HCT116 (cell line): ENCODE results near the gene ADARB2.

ENCODE experiments used
- CTCF ChIP-seq, 3 experiments: fragments of 200-600 bp in 1 of 3; sonication (generic) in 1 of 3; IDR thresholded peaks in 2 of 3; conservative IDR thresholded peaks in 1 of 3; 2 replicates each; pipeline ENCODE4 v1.5.1; 2012 to 2017; ENCODE audit warnings: low read depth in 2 of 3, low read length in 2 of 3, antibody characterized with exemption in 1 of 3, borderline replicate concordance in 1 of 3, control low read depth in 1 of 3, mild to moderate bottlenecking in 1 of 3, mixed read lengths in 1 of 3, mixed run types in 1 of 3, moderate library complexity in 1 of 3; ENCODE audit not compliant: insufficient read depth in 1 of 3
- ELF1 ChIP-seq: IDR thresholded peaks from 2 replicates; pipeline ENCODE4 v1.6.1; 2012; ENCODE audit warnings: low read depth, borderline replicate concordance
- EZH2 ChIP-seq: fragments of 200-600 bp; sonication (generic); IDR thresholded peaks from 2 replicates; pipeline ENCODE4 v1.6.1; 2017; ENCODE audit warnings: antibody characterized with exemption, mixed run types
- MAX ChIP-seq: IDR thresholded peaks from 2 replicates; pipeline ENCODE4 v1.6.1; 2012
- POLR2AphosphoS5 ChIP-seq: IDR thresholded peaks from 2 replicates; pipeline ENCODE4 v1.6.1; 2011; ENCODE audit warnings: mild to moderate bottlenecking, low read depth, low read length, moderate library complexity
- SP1 ChIP-seq: IDR thresholded peaks from 2 replicates; pipeline ENCODE4 v1.6.1; 2012; ENCODE audit warnings: low read depth

- no peak for TF ChIP-seq POLR2AphosphoS5
- no peak for TF ChIP-seq SP1
- TF ChIP-seq EZH2 = no peak
- TF ChIP-seq ELF1 = no peak
- TF ChIP-seq CTCF (IDR thresholded peaks at IDR 0.05 in 2 of 3, conservative IDR thresholded peaks at IDR 0.05 in 1 of 3; ENCODE audit: borderline replicate concordance in 1 of 3, insufficient read depth in 1 of 3, low read depth in 2 of 3, low read length in 2 of 3) = no peak
- TF ChIP-seq MAX = no peak
Measured at GRCh38 chr10:1414893-1415292, 322.4 kb downstream of the ADARB2 start.
